Stimulated activated CD4-positive, alpha-beta T cell treated with anti-CD3 and anti-CD28 coated beads, Interleukin-12 subunit alpha, Interleukin-12 subunit beta, amount 100 ng/mL, for 24 hours (primary cell): Measurements from ENCODE around the gene C1orf210.

Experiments used
- DNase-seq, 2 experiments: peaks; one replicate each; pipeline ENCODE4 v3.0.0-alpha.2; 2020; ENCODE audit warnings: low read depth in 2 of 2

C1orf210 gene

DNA sequence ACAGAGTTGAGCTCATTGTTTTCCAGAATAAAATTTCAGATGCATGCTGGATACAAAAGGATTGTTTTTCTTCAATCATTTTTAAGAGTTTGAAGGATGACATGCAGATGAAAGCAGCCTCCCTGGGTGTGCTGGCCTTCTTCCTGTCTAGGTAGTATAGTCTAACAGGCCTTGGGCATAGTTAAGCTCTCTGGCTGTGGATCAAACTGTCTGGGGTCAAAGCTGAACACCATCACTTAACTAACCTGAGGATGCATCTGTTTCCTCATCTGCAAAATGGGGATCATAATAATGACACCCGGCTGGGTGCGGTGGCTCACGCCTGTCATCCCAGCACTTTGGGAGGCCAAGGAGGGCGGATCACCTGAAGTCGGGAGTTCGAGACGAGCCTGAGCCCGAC, 9.4 kb upstream of the C1orf210 start:
- DNase-seq = no peak

- DNase-seq = no peak
These were observed 8.7 kb upstream of the C1orf210 start for GRCh38 chr1:43293896-43294760.

- DNase-seq = no peak
These were observed 7.8 kb upstream of the C1orf210 start for GRCh38 chr1:43293176-43293575.

DNA sequence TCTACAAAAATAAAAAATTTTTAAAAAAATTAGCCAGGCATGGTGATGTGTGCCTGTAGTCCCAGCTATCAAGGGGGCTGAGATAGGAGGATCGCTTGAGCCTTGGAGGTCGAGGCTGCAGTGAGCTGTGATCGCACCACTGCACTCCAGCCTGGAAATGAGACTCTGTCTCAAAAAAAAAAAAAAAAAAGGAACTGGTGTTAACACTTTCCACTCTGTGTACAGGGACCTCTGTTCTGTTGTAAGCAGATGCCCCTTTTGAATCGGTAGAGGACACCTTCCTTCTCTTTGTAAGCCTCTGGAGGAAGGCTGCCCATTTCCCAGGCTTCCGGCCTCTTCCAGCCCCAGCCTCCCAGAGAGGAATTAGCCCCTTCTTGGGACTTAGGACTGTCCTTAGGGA, 7.3 kb upstream of the C1orf210 start:
- DNase-seq = no peak

DNA sequence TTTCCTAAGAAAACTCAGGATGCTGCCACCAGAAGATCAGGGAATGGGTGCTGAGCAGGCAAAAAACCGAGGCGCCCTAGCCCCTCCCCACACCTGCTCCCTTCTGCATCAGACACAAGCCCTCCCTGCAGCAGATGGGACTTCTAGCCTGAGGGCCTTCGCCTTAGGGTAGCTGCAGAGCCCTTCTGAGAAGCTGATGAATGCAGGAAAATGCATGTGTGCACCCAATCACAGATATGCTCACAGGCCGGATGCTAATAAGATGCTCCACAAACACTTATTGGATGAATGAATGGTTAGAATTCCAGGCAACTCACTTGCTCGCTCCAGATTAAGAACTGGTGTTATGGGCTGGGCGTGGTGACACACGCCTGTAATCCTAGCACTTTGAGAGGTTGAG, 6.8 kb upstream of the C1orf210 start:
- DNase-seq = no peak

DNA sequence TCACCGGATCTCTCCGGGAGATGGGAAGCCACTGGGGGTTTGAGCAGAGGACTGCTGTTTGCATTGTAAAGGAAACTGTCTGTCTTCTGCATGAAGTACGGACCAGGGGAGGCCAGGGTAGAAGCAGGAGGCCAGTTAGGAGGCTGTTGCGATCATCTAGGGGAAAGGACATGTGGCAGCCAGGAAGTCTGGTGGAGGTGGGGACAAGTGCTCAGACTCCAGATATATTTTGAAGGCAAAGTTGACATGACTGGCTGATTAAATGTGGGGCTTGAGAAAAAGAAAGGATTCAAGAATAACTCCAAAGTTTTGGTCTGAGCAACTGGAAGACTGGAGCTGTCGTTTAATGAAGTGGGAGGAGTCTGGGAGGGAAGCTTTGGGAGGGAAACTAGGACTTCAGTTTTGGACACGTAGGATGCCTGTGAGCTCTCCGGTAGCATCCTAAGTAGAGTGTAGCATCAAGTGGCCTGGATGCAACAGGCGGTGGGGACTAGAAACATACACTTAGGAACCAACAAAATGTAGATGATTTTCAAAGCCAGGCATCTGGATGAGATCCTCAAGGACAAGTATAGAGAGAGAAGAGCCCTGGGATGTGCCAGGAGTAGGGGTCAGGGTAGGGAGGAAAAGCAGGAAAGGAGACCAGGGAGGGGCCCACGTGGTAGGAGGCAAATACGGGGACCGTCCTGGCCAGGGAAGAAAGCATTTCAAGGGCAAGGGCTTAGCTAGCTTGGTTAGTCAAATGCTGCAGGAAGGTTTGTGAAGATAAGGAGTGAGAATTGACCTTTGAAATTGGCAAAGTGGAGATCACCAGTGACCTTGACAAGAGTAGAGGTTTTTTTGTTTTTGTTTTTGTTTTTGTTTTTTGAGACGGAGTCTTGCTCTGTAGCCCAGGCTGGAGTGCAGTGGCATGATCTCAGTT, 3.7 kb upstream of the C1orf210 start:
- DNase-seq = no peak

- no peak for DNase-seq
These were observed 2.8 kb upstream of the C1orf210 start for GRCh38 chr1:43288058-43288784.

DNA sequence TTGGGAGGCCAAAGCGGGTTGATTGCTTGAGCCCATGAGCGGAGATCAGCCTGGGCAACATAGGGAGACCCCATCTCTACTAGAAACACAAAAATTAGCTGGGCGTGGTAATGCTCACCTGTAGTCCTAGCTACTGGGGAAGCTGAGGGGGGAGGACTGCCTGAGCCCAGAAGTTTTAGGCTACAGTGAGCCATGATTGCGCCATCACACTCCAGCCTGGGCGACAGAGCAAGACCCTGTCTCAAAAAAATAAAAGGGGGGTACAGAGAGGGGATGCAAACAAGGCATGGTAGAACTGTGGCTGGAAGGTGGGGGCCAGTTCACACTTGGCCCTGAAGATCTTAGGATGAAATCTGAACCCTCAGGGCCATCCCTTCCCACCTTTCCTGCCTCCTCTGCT, 1.2 kb upstream of the C1orf210 start:
- DNase-seq = no peak

GRCh38 chr1:43286115-43286514, 734 bp upstream of the C1orf210 start:
- no peak for DNase-seq

- DNase-seq = no peak
These were observed 753 bp downstream of the C1orf210 start for GRCh38 chr1:43284546-43285110.

- DNase-seq = no peak
These were observed 1.3 kb downstream of the C1orf210 start for GRCh38 chr1:43284065-43284464.

GRCh38 chr1:43282220-43283195, 2.9 kb downstream of the C1orf210 start:
- no peak for DNase-seq

- no peak for DNase-seq
These were observed 4.7 kb downstream of the C1orf210 start for GRCh38 chr1:43280692-43281091.

GRCh38 chr1:43279666-43280065, 5.7 kb downstream of the C1orf210 start:
- no peak for DNase-seq

DNA sequence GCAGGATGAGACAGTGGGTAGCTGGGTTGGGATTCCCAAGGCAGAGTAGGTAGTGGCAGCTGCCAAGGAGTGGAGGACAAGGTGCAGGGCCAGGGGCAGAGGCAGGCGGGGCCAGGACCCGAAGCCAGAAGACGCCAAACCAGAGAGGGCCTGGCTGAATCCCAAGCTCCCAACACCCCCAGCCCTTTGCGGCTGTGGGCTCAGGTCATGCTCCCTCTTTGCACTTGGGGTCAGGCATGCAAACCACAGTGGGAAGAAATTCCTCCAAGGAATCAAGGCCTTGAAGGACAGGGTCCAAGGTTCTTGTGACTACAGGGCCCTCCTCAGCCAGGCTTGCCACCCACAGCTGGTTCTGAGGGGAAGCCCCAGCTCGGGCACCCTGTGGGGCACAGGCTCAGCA, 6.2 kb downstream of the C1orf210 start:
- no peak for DNase-seq

DNA sequence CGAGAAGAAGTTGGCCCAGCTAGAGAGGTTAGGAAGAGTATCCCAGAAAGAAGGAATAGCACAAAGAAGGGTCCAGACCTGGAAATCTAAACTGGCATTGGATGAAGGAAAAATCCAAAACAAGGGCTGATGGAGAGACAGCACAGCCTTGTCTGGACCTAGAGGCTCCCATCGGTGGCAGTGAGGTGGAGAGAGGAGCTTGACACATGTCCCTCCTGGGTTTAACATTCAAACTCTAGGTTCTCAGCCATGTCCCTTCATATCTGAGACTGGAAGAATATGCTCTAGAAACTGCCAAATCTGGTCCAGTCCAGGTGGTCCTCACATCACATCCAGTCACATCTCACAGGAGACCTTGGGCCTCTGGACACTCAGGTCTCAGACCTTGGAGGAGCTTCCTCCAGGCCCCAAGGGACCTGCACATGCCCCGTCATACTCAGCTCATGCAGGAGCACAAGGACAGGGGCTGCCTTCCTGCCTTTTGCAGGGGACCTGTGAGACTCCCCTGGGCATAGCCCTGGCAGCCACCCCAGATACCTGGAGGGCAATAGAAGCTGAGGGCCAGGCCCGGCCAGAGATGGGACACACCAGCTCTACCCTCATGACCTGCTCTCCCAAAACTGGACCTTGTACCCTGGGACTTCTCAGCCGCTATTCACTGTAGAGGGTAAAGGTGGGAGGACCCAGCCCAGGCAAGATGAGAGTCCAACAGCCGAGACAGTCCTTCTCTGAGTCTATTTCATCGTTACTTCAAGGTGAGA, 8.1 kb downstream of the C1orf210 start:
- DNase-seq = no peak

DNA sequence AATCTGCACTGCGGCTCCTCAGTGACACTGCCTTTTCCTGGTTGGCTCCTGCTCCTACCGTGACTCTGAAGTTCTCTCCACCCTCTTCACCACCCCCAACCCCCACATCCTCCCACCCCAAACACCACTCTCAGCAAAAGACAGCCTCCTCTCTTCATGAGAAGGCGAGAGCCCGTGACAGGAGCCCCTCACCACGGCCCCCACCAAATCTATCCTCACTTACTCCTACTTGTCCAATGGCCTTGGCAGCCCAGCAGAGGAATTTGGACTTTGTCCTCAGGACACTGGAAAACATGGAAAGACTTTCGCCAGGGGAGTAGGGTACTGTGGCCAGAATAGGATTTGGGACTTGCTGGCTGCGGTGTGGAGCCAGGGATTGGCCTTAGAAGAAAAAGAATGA, 8.7 kb downstream of the C1orf210 start:
- no peak for DNase-seq

DNA sequence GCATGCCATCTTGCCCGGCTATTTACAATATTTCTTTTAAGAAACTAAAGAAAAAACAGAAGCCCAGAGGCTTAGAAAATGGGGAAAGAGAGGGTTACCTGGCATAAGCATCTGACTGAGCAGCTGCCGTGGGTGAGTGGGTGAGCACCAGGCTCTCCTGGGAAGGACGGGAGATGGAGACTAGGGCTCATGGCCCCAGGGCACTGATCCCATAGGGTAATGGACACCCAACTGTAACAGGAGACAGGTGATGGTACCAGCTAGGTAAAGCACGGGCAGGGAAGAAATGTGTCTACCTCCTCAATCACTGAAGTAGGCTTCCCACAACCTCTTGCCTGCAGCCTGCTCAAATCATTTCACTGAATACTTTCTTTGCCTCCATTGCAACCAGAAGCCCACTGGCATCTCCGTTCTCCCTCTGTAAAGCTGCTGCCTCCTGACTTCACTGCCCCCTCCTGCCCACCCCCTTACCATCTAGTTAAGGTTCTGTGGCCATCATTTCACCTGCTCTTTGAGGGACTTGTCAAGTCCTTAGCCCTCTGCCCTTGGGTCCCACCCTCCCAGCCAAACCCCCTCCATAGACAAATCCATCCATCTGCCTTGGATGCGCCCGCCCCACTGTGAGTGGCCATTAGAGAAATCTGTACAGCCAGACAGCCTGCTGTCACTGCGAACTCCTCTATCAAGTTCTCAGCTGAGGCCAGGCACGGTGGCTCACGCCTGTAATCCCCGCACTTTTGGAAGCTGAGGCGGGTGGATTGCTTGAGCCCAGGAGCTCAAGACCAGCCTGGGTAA, 9.4 kb downstream of the C1orf210 start:
- no peak for DNase-seq

DNA sequence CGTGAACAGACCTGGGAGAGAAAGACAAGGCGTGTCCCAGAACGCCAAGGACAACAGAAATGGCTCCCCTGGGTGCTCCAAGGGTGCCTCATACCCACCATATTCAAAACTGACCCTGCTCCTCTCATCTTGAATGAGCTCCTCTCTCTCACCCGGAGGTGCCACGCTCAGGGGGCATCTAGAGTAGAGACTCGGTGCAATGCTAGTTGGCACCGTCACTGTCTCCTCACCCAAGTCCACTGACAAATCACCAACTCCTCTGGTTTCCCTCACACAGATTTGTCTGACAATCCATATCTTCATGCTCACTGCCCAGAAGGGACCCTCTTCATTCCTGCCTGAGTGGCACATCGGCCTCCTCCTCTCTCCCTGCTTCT, 10.6 kb downstream of the C1orf210 start:
- DNase-seq = no peak
